Ascending aorta (tissue), 2 donors: ENCODE results near the gene ACADL. TPM values are rescaled to one million over a fixed set of nuclear protein-coding genes. Genes with fewer than 3 reads are reported as not detected.
A peak's percentile ranks its signal among the peaks of the same experiment; 100 is the strongest.

ENCODE experiments used
- DNase-seq, 2 donors: peaks; one replicate each; pipeline ENCODE4 v3.0.0-alpha.2; 2019; ENCODE audit warnings: low spot score in 2 of 2
- H3K27ac ChIP-seq, 2 donors: fragments of 200-600 bp; sonication (generic); one replicate each; pipeline ENCODE4 v1.5.1; 2016 to 2017; ENCODE audit warnings: mild to moderate bottlenecking in 1 of 2
- H3K27me3 ChIP-seq: fragments of 200-600 bp; sonication (generic); one replicate; pipeline ENCODE4 v1.5.1; 2017
- H3K36me3 ChIP-seq, 2 donors: fragments of 200-600 bp; sonication (generic); one replicate each; pipeline ENCODE4 v1.5.1; 2016
- H3K4me1 ChIP-seq, 2 donors: fragments of 200-600 bp; sonication (generic); one replicate each; pipeline ENCODE4 v1.5.1; 2016 to 2017; ENCODE audit warnings: mild to moderate bottlenecking in 1 of 2
- H3K4me3 ChIP-seq, 2 donors: fragments of 200-600 bp; sonication (generic); one replicate each; pipeline ENCODE4 v1.5.1; 2016 to 2017; ENCODE audit warnings: mild to moderate bottlenecking in 1 of 2
- H3K9me3 ChIP-seq, 2 donors: fragments of 200-600 bp; sonication (generic); one replicate each; pipeline ENCODE4 v1.5.1; 2016
- intact Hi-C: fragments of 100-400 bp; cut with DNase I; formaldehyde crosslinking; loops from one replicate; pipeline ENCODE4 v1.15.1; 2023
- total RNA-seq: library from RNA; depleted of rRNA; stranded (reverse); fragments of >200 nt; gene quantifications from one replicate; pipeline ENCODE4 v1.1.0, GENCODE V29; 2016
- TF ChIP-seq, protein P1 (sequence below), 3 experiments: fragments of 200-600 bp in 2 of 3; fragments of 450-650 bp in 1 of 3; sonication (generic) in 2 of 3; IDR thresholded peaks; one replicate each; pipeline ENCODE4 v1.5.1; 2016 to 2019; ENCODE audit warnings: antibody characterized with exemption in 3 of 3, mild to moderate bottlenecking in 1 of 3, moderate library complexity in 1 of 3

The ACADL gene
- total RNA-seq, 1 donor from 2014 or later, result 18.5 TPM

DNA sequence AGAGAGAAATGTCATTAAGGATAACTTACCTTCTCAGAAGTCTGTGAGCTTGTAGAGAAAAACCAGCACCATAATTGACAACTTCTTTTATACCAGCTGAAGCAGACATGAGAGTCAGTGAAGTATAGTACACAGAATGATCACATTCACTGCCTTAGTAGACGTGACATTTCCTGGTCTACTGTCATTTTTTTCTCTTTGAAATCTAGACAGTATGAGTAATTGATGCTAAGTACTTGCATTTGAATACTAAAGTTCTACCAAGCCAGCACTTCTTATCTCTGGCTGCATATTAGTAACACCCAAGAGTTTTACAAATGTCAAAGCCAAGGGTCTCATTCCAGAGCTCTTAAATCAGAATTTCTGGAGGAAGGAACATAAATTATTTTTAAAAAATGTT lies 25.4 kb upstream of the ACADL start:
- Histone ChIP-seq H3K4me1 (no peaks in the 10 kb centered on the region), H3K27ac (peak overlapping the region; percentile 38 to 41), H3K27me3 (no peaks in the 10 kb centered on the region), H3K4me3 (no peak overlapping the region), H3K9me3 (no peaks in the 10 kb centered on the region), H3K36me3 (no peaks in the 10 kb centered on the region)
- DNase-seq, result no peak
- TF ChIP-seq, protein P1, sequence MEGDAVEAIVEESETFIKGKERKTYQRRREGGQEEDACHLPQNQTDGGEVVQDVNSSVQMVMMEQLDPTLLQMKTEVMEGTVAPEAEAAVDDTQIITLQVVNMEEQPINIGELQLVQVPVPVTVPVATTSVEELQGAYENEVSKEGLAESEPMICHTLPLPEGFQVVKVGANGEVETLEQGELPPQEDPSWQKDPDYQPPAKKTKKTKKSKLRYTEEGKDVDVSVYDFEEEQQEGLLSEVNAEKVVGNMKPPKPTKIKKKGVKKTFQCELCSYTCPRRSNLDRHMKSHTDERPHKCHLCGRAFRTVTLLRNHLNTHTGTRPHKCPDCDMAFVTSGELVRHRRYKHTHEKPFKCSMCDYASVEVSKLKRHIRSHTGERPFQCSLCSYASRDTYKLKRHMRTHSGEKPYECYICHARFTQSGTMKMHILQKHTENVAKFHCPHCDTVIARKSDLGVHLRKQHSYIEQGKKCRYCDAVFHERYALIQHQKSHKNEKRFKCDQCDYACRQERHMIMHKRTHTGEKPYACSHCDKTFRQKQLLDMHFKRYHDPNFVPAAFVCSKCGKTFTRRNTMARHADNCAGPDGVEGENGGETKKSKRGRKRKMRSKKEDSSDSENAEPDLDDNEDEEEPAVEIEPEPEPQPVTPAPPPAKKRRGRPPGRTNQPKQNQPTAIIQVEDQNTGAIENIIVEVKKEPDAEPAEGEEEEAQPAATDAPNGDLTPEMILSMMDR (IDR thresholded peaks at IDR 0.05), result no peak
- intact Hi-C loops, result loop anchor here (5.0 kb wide), 1 partner anchor 907 kb away; no protein-coding TSS in a partner anchor

DNA sequence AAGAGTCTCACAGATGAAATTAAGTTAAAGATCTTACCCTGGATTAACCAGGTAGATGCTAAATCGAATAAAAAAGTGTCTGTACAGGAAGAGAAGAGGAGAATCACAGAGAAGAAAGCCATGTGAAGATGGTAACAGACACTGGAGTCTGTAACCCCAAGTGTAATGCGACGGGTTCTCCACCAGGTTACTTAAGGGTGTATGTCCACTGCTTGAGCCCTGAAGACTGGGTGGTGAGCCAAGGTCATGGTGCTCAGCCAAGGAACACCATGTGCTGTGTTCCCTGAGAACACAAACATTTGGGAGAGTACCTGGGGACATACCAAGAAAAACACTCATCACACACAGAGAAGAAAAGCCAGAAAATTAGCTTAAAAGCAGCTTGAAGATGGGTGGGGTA lies 8.2 kb upstream of the ACADL start:
- TF ChIP-seq, protein P1 (IDR thresholded peaks at IDR 0.05), result peak; percentile 36 to 42 (median 41)
- H3K27ac ChIP-seq, result peak overlapping the region; percentile 56 to 74
- H3K4me1 ChIP-seq, result peaks cover 0 to 16% of the 10 kb centered on the region in 2 donors
- no peaks in the 10 kb centered on the region for H3K27me3 ChIP-seq
- intact Hi-C loops, result loop anchor here (5.0 kb wide), 2 partner anchors 244 to 811 kb away; partner anchors contain the start of genes LANCL1 and MAP2
- DNase-seq, result peak; percentile 21 to 91
- no peaks in the 10 kb centered on the region for H3K36me3 ChIP-seq
- no peak overlapping the region for H3K4me3 ChIP-seq
- H3K9me3 ChIP-seq, result no peaks in the 10 kb centered on the region

DNA sequence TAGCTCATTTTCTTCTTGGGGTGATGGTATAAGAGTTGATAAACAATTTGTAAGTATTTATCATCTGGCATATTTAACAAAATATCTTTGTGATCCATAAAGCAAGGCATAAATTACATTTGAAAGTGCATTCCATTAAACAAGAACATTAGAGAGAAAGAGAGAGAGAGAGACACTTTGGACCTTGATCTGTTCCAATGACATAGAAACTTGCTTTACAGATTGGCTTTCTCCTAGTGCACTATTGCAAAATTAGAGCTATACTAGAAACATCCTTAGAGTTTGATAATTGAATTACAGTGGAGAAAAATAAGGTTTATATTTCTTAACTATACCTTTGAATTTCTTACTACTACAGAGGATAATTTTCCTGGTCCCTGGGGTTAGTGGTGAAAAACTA lies 5.7 kb upstream of the ACADL start:
- Histone ChIP-seq H3K9me3 (no peaks in the 10 kb centered on the region), H3K36me3 (no peaks in the 10 kb centered on the region), H3K27ac (no peak overlapping the region), H3K4me3 (no peak overlapping the region), H3K27me3 (no peaks in the 10 kb centered on the region), H3K4me1 (peaks cover 0 to 26% of the 10 kb centered on the region in 2 donors)
- intact Hi-C loops, result loop anchor here (5.0 kb wide), 2 partner anchors 246 to 809 kb away; partner anchors contain the start of genes LANCL1 and MAP2
- TF ChIP-seq, protein P1 (IDR thresholded peaks at IDR 0.05), result no peak
- DNase-seq, result no peak

DNA sequence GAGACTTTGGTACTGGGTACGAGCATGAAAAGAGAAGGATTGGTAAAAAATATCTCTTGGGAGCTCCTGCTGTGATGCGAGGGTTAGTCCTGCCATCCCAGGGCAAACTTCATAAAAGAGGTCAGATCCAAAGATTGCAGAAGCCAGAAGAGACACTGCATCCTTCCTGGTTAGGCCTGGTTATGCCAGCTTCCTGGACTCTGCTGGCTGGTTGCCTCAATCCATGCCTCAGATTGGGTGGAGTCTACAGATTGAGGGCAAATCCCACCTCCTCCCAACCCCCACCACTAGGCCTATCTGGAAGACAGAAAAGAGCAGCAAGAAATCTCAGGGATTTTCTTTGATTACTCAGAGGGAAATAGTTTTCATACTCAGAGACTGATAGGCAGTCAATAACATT lies 5.3 kb upstream of the ACADL start:
- DNase-seq, result no peak
- TF ChIP-seq, protein P1 (IDR thresholded peaks at IDR 0.05), result no peak
- H3K36me3 ChIP-seq, result no peaks in the 10 kb centered on the region
- peaks cover 0 to 26% of the 10 kb centered on the region in 2 donors for H3K4me1 ChIP-seq
- no peaks in the 10 kb centered on the region for H3K9me3 ChIP-seq
- no peaks in the 10 kb centered on the region for H3K27me3 ChIP-seq
- intact Hi-C loops, result loop anchor here (5.0 kb wide), 2 partner anchors 247 to 808 kb away; partner anchors contain the start of genes LANCL1 and MAP2
- no peak overlapping the region for H3K4me3 ChIP-seq
- H3K27ac ChIP-seq, result peak overlapping the region; percentile 15 to 34

DNA sequence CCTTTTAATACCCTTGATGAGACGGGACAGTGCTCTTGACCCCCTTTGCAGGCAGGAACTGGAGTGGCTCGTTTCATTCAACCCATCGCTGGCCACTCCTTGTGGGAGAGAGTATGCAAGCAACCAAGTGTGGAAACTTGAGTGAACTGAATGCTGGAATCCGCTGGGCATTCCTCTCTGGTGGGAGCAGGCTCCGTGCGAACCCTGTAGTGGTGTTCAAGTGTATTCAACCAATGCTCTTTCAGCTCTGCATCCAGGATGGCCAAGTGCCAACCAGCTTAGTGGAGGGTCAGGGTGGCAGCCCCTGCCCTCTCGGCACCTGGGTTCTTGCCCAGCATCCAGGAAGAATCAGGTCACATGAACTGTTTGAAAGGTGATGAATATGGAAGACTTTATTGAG lies 3.3 kb upstream of the ACADL start:
- no peaks in the 10 kb centered on the region for H3K27me3 ChIP-seq
- H3K27ac ChIP-seq, result no peak overlapping the region
- no peak for DNase-seq
- intact Hi-C loops, result loop anchor here (10.0 kb wide), 1 partner anchor 694 kb away; no protein-coding TSS in a partner anchor
- no peak overlapping the region for H3K4me3 ChIP-seq
- no peaks in the 10 kb centered on the region for H3K36me3 ChIP-seq
- TF ChIP-seq, protein P1 (IDR thresholded peaks at IDR 0.05), result no peak
- no peaks in the 10 kb centered on the region for H3K9me3 ChIP-seq
- peaks cover 0 to 23% of the 10 kb centered on the region in 2 donors for H3K4me1 ChIP-seq
